HL-60 (cell line): ENCODE measurements around the gene PTPRD.

Experiments
- DNase-seq, 2 experiments: peaks; one replicate each; pipeline ENCODE4 v3.0.0-alpha.2; 2010 to 2020; ENCODE audit warnings: low read depth in 1 of 2, low spot score in 1 of 2
- H3K27ac ChIP-seq: fragments of 250-450 bp; sonication (Bioruptor Pico); replicated peaks from 2 replicates; pipeline ENCODE4 v1.5.1; 2020; ENCODE audit warnings: mild to moderate bottlenecking, moderate library complexity
- H3K27me3 ChIP-seq: fragments of 250-450 bp; sonication (Bioruptor Pico); 2 replicates; pipeline ENCODE4 v1.5.1; 2021; ENCODE audit warnings: mild to moderate bottlenecking, moderate library complexity; ENCODE audit not compliant: insufficient read depth, poor library complexity, severe bottlenecking
- H3K4me3 ChIP-seq: replicated peaks from 2 replicates; pipeline ENCODE4 v1.5.1; 2011; ENCODE audit warnings: mild to moderate bottlenecking, control low read depth, low read length; ENCODE audit not compliant: insufficient read depth
- CTCF ChIP-seq: IDR thresholded peaks from one replicate; pipeline ENCODE4 v1.5.1; 2011; ENCODE audit warnings: low read length, control low read depth, inconsistent platforms; ENCODE audit not compliant: insufficient read depth
- GABPA ChIP-seq: IDR thresholded peaks from 2 replicates; pipeline ENCODE4 v1.6.1; 2012; ENCODE audit warnings: low read depth
- POLR2AphosphoS5 ChIP-seq: IDR thresholded peaks from 2 replicates; pipeline ENCODE4 v1.6.1; 2012; ENCODE audit warnings: low read depth
- SPI1 ChIP-seq: IDR thresholded peaks from 2 replicates; pipeline ENCODE4 v1.6.1; 2012; ENCODE audit warnings: low read depth, mild to moderate bottlenecking, borderline replicate concordance
- TF ChIP-seq, protein P1 (sequence below): IDR thresholded peaks from 2 replicates; pipeline ENCODE4 v1.6.1; 2012; ENCODE audit warnings: low read depth; ENCODE audit not compliant: insufficient replicate concordance

PTPRD gene

DNA sequence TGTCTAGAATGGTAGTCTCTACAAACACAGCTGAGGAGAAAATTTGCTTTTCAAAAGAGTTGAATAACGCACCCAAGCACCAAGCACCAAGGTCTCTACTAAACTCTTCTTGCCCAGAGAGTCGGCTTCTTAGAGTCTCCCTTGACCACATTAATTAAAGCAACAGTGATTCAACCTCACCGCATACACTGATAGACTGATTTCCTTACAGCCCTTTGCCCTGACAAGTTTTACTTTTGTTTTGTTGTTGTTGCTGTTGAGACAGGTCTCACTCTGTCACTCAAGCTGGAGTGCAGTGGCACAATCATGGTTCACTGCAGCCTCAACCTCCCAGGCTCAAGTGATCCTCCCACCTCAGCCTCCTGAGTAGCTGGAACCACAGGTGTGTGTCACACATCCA lies 1777.5 kb downstream of the PTPRD start:
- H3K27me3 ChIP-seq = no peaks in the 10 kb centered on the region
- H3K27ac ChIP-seq = no peak overlapping the region
- TF ChIP-seq GABPA = no peak
- no peak for TF ChIP-seq CTCF
- no peak for TF ChIP-seq POLR2AphosphoS5
- TF ChIP-seq, protein P1, sequence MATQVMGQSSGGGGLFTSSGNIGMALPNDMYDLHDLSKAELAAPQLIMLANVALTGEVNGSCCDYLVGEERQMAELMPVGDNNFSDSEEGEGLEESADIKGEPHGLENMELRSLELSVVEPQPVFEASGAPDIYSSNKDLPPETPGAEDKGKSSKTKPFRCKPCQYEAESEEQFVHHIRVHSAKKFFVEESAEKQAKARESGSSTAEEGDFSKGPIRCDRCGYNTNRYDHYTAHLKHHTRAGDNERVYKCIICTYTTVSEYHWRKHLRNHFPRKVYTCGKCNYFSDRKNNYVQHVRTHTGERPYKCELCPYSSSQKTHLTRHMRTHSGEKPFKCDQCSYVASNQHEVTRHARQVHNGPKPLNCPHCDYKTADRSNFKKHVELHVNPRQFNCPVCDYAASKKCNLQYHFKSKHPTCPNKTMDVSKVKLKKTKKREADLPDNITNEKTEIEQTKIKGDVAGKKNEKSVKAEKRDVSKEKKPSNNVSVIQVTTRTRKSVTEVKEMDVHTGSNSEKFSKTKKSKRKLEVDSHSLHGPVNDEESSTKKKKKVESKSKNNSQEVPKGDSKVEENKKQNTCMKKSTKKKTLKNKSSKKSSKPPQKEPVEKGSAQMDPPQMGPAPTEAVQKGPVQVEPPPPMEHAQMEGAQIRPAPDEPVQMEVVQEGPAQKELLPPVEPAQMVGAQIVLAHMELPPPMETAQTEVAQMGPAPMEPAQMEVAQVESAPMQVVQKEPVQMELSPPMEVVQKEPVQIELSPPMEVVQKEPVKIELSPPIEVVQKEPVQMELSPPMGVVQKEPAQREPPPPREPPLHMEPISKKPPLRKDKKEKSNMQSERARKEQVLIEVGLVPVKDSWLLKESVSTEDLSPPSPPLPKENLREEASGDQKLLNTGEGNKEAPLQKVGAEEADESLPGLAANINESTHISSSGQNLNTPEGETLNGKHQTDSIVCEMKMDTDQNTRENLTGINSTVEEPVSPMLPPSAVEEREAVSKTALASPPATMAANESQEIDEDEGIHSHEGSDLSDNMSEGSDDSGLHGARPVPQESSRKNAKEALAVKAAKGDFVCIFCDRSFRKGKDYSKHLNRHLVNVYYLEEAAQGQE = no peak
- TF ChIP-seq SPI1 = no peak
- H3K4me3 ChIP-seq = no peak overlapping the region
- no peak for DNase-seq

DNA sequence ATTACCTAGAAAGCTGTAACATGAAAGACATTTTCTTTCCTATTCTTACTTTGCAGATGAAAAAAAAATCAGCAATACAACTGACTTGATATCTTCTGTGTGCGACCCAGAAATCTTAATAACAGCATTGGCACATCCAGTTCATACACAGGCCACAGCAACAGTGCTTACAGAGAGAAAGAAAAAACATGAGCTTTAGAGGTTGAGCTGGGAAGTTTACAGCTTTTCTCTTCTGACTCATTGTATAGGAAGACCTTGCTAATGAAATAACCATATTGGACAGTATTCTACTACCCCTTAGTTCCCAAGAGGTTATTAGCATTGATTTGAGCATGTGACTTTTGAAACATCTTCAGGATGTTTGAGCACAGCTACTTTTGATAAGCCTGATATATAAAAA lies 1779.8 kb downstream of the PTPRD start:
- Histone ChIP-seq H3K27ac (no peak overlapping the region), H3K4me3 (no peak overlapping the region), H3K27me3 (no peaks in the 10 kb centered on the region)
- TF ChIP-seq POLR2AphosphoS5 (no peak), SPI1 (no peak), GABPA (no peak), CTCF (no peak)
- TF ChIP-seq, protein P1 = no peak
- no peak for DNase-seq

GRCh38 chr9:8832386-8832785 lies 1780.4 kb downstream of the PTPRD start:
- DNase-seq = no peak
- no peaks in the 10 kb centered on the region for H3K27me3 ChIP-seq
- no peak overlapping the region for H3K4me3 ChIP-seq
- no peak overlapping the region for H3K27ac ChIP-seq
- TF ChIP-seq POLR2AphosphoS5 (no peak), SPI1 (no peak), CTCF (no peak), GABPA (no peak)
- TF ChIP-seq, protein P1 = no peak
